GM19099 (cell line): ENCODE data around the gene PIERCE2.

Experiments used
- POLR2A ChIP-seq: IDR thresholded peaks from 3 replicates; pipeline ENCODE4 v1.6.1; 2011; ENCODE audit warnings: low read depth; ENCODE audit not compliant: insufficient read length; ENCODE audit errors: extremely low read depth

Gene PIERCE2

GRCh38 chr15:55408012-55408928 is at the start of gene PIERCE2, which contains the start of gene CCPG1:
Gene PIERCE2 (plus strand): TSS chr15:55408495. CDS start chr15:55408769, 274 bp downstream.
Gene CCPG1 (minus strand): TSS chr15:55408359. CDS start chr15:55389424, 18,935 bp downstream.
- peak; percentile 59 for TF ChIP-seq POLR2A

- TF ChIP-seq POLR2A, result no peak
These were observed 48.0 kb upstream of the PIERCE2 start for GRCh38 chr15:55360256-55360655.

- TF ChIP-seq POLR2A, result no peak
These were observed 47.2 kb upstream of the PIERCE2 start for GRCh38 chr15:55361048-55361447.

- TF ChIP-seq POLR2A, result no peak
These were observed 45.7 kb upstream of the PIERCE2 start for GRCh38 chr15:55362641-55363040.

- no peak for TF ChIP-seq POLR2A
These were observed 41.3 kb upstream of the PIERCE2 start for GRCh38 chr15:55366981-55367380.

- TF ChIP-seq POLR2A, result no peak
These were observed 35.4 kb upstream of the PIERCE2 start for GRCh38 chr15:55372701-55373440.

GRCh38 chr15:55379095-55379494 is 29.2 kb upstream of the PIERCE2 start:
- no peak for TF ChIP-seq POLR2A

- no peak for TF ChIP-seq POLR2A
These were observed 26.7 kb upstream of the PIERCE2 start for GRCh38 chr15:55381595-55381994.

- TF ChIP-seq POLR2A, result no peak
These were observed 24.6 kb upstream of the PIERCE2 start for GRCh38 chr15:55383687-55384086.

- no peak for TF ChIP-seq POLR2A
These were observed 21.3 kb upstream of the PIERCE2 start for GRCh38 chr15:55387027-55387426.

GRCh38 chr15:55389264-55389607 is 19.1 kb upstream of the PIERCE2 start:
- TF ChIP-seq POLR2A, result no peak

- TF ChIP-seq POLR2A, result no peak
These were observed 13.6 kb upstream of the PIERCE2 start for GRCh38 chr15:55394694-55395093.

GRCh38 chr15:55398243-55398642 is 10.1 kb upstream of the PIERCE2 start:
- TF ChIP-seq POLR2A, result no peak

- TF ChIP-seq POLR2A, result no peak
These were observed 6.5 kb upstream of the PIERCE2 start for GRCh38 chr15:55401786-55402246.

- TF ChIP-seq POLR2A, result no peak
These were observed 5.6 kb upstream of the PIERCE2 start for GRCh38 chr15:55402707-55403106.

GRCh38 chr15:55403531-55403930 is 4.8 kb upstream of the PIERCE2 start:
- TF ChIP-seq POLR2A, result no peak
